ENCODE results near the gene MRPL54. TPM values are rescaled to one million over a fixed set of nuclear protein-coding genes. Genes with fewer than 3 reads are reported as not detected.

MRPL54 gene
- total RNA-seq, 3 donors from 2014 or later (not counting 1 experiment from before 2014, with no cell fraction given) = 54.1 to 60.5 (median 55.5) TPM

GRCh38 chr19:3737487-3738205 is 24.8 kb upstream of the MRPL54 start:
- DNase-seq (no peak), ATAC-seq (no peak)
- no peaks in the 10 kb centered on the region for H3K9me3 ChIP-seq (ENCODE audit: control insufficient read depth, insufficient read depth, low read length)
- H3K4me1 ChIP-seq (ENCODE audit: control insufficient read depth, insufficient read depth, low read length) = no peaks in the 10 kb centered on the region
- H3K4me3 ChIP-seq (ENCODE audit: low read length) = no peak overlapping the region
- no peaks in the 10 kb centered on the region for H3K27me3 ChIP-seq (ENCODE audit: control insufficient read depth, insufficient read depth, low read length)
- H3K36me3 ChIP-seq (ENCODE audit: control insufficient read depth, insufficient read depth, low read length) = no peaks in the 10 kb centered on the region
- Mint-ChIP-seq H3K27me3 (ENCODE audit: low read depth in 2 of 2) (no peaks in the 10 kb centered on the region), H3K4me3 (no peak overlapping the region), H3K4me1 (no peaks in the 10 kb centered on the region), H3K27ac (no peak overlapping the region), H3K36me3 (no peaks in the 10 kb centered on the region), H3K9me3 (no peaks in the 10 kb centered on the region)
- intact Hi-C loops (cut with micrococcal nuclease) = no loop called here
- no peak overlapping the region for H3K27ac ChIP-seq (ENCODE audit: low read length)
- 91% methylated on average over 8 of the region's 10 CpGs for WGBS (ENCODE audit: insufficient coverage)
- TF ChIP-seq, protein P1, sequence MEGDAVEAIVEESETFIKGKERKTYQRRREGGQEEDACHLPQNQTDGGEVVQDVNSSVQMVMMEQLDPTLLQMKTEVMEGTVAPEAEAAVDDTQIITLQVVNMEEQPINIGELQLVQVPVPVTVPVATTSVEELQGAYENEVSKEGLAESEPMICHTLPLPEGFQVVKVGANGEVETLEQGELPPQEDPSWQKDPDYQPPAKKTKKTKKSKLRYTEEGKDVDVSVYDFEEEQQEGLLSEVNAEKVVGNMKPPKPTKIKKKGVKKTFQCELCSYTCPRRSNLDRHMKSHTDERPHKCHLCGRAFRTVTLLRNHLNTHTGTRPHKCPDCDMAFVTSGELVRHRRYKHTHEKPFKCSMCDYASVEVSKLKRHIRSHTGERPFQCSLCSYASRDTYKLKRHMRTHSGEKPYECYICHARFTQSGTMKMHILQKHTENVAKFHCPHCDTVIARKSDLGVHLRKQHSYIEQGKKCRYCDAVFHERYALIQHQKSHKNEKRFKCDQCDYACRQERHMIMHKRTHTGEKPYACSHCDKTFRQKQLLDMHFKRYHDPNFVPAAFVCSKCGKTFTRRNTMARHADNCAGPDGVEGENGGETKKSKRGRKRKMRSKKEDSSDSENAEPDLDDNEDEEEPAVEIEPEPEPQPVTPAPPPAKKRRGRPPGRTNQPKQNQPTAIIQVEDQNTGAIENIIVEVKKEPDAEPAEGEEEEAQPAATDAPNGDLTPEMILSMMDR (IDR thresholded peaks at IDR 0.05) = no peak

DNA sequence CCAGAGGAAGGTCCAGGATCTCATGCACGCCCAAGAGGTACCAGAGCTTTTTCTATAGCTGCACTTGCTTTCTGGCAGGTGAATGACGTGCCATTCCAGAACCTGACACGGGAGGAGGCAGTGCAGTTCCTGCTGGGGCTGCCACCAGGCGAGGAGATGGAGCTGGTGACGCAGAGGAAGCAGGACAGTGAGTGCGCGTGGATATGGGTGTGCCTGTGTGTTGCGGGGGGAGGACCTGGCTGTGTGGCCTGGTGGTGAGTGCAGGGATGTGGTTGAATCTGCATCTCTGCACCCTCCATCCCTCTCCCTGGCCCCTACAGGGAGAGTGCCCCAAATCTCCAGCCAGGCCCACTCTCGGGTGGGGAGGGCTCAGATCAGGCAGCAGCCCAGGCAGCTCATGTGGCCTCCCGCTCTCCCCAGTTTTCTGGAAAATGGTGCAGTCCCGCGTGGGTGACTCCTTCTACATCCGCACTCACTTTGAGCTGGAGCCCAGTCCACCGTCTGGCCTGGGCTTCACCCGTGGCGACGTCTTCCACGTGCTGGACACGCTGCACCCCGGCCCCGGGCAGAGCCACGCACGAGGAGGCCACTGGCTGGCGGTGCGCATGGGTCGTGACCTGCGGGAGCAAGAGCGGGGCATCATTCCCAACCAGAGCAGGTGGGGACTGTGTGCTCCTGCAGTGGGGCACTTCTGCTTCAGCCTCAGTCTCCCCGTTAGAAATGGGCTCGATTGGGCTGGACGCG is 23.8 kb upstream of the MRPL54 start:
- TF ChIP-seq, protein P1 (IDR thresholded peaks at IDR 0.05) = no peak
- H3K27ac ChIP-seq (ENCODE audit: low read length) = no peak overlapping the region
- DNase-seq (no peak), ATAC-seq (no peak)
- H3K9me3 Mint-ChIP-seq = no peaks in the 10 kb centered on the region
- no peaks in the 10 kb centered on the region for H3K4me1 ChIP-seq (ENCODE audit: control insufficient read depth, insufficient read depth, low read length)
- no peaks in the 10 kb centered on the region for H3K27me3 ChIP-seq (ENCODE audit: control insufficient read depth, insufficient read depth, low read length)
- H3K9me3 ChIP-seq (ENCODE audit: control insufficient read depth, insufficient read depth, low read length) = no peaks in the 10 kb centered on the region
- H3K27ac Mint-ChIP-seq = no peak overlapping the region
- H3K36me3 ChIP-seq (ENCODE audit: control insufficient read depth, insufficient read depth, low read length) = no peaks in the 10 kb centered on the region
- H3K36me3 Mint-ChIP-seq = no peaks in the 10 kb centered on the region
- intact Hi-C loops (cut with micrococcal nuclease) = no loop called here
- 95% methylated on average over 31 of the region's 32 CpGs for WGBS (ENCODE audit: insufficient coverage)
- no peak overlapping the region for H3K4me3 Mint-ChIP-seq
- no peak overlapping the region for H3K4me3 ChIP-seq (ENCODE audit: low read length)
- no peaks in the 10 kb centered on the region for H3K27me3 Mint-ChIP-seq (ENCODE audit: low read depth in 2 of 2)
- no peaks in the 10 kb centered on the region for H3K4me1 Mint-ChIP-seq

- TF ChIP-seq, protein P1 (IDR thresholded peaks at IDR 0.05) = no peak
- Mint-ChIP-seq H3K27ac (no peak overlapping the region), H3K27me3 (ENCODE audit: low read depth in 2 of 2) (no peaks in the 10 kb centered on the region), H3K4me3 (no peak overlapping the region), H3K4me1 (no peaks in the 10 kb centered on the region), H3K36me3 (no peaks in the 10 kb centered on the region), H3K9me3 (no peaks in the 10 kb centered on the region)
- H3K4me3 ChIP-seq (ENCODE audit: low read length) = no peak overlapping the region
- H3K27me3 ChIP-seq (ENCODE audit: control insufficient read depth, insufficient read depth, low read length) = no peaks in the 10 kb centered on the region
- 97% methylated on average over 24 of the region's 24 CpGs for WGBS (ENCODE audit: insufficient coverage)
- H3K4me1 ChIP-seq (ENCODE audit: control insufficient read depth, insufficient read depth, low read length) = no peaks in the 10 kb centered on the region
- no peak overlapping the region for H3K27ac ChIP-seq (ENCODE audit: low read length)
- intact Hi-C loops (cut with micrococcal nuclease) = no loop called here
- H3K9me3 ChIP-seq (ENCODE audit: control insufficient read depth, insufficient read depth, low read length) = no peaks in the 10 kb centered on the region
- DNase-seq (no peak), ATAC-seq (no peak)
- no peaks in the 10 kb centered on the region for H3K36me3 ChIP-seq (ENCODE audit: control insufficient read depth, insufficient read depth, low read length)
Measured at GRCh38 chr19:3740431-3740830, 22.1 kb upstream of the MRPL54 start.
